ENCODE data around the gene SHB. TPM values are rescaled to one million over a fixed set of nuclear protein-coding genes. Genes with fewer than 3 reads are reported as not detected.

SHB gene
- total and polyA plus RNA-seq, 11 donors: 7.8 to 31.4 (median 21.4) TPM

DNA sequence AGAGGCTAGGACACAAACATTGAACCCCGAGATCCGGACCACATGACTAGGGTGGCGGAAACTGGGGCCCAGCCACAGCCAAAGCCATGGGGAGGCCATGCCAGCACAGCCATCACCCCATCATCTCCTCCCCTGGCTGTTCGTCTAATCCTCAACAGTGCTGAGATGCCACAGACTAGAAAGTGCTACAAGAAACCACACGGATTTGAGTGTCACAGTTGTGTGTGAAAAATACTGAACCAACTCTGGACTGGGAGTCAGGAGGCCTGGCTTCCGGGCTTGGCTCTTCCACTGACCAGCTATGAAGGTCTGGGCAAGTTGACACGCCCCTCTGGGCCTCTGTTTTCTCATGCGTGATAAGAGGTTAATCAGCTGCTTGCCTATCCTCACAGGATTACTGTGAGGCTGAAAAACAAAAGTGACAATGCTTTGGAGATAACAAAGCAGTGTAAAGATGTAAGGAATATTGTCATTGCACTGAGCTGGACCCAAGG is 38.8 kb upstream of the SHB start:
- 76 to 82% (median 78%) methylated on average over 6 to 8 of the region's 8 CpGs for WGBS, 4 donors
- intact Hi-C loops (cut with DNase I): no loop called here

DNA sequence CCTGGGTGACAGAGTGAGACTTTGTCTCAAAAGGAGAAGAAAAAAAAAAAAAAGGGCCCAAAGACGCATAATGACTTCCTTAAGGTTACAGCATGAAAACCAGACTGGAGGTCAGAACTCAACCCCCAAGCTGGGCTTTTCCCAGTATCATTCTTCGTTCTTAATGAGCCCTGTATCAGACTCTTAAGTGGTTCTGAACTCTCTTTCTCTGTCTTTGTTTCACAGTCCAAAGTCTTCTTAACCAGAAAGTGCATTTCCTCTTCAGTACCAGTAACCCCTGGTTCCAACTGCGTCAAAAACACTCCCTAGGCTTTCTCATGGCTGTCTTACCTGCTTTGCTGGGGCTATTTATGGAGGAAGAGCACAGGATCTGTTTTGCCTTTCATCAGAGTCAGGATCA is 38.4 kb upstream of the SHB start:
- intact Hi-C loops (cut with DNase I): no loop called here
- ATAC-seq: no peak
- H3K36me3 ChIP-seq: no peaks in the 10 kb centered on the region
- H3K27ac ChIP-seq: no peak overlapping the region
- no peak overlapping the region for H3K4me3 ChIP-seq
- 88 to 94% (median 92%) methylated on average over 3 of the region's 3 CpGs for WGBS, 4 donors
- TF ChIP-seq, protein P1, sequence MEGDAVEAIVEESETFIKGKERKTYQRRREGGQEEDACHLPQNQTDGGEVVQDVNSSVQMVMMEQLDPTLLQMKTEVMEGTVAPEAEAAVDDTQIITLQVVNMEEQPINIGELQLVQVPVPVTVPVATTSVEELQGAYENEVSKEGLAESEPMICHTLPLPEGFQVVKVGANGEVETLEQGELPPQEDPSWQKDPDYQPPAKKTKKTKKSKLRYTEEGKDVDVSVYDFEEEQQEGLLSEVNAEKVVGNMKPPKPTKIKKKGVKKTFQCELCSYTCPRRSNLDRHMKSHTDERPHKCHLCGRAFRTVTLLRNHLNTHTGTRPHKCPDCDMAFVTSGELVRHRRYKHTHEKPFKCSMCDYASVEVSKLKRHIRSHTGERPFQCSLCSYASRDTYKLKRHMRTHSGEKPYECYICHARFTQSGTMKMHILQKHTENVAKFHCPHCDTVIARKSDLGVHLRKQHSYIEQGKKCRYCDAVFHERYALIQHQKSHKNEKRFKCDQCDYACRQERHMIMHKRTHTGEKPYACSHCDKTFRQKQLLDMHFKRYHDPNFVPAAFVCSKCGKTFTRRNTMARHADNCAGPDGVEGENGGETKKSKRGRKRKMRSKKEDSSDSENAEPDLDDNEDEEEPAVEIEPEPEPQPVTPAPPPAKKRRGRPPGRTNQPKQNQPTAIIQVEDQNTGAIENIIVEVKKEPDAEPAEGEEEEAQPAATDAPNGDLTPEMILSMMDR (IDR thresholded peaks at IDR 0.05): no peak
- no peak for TF ChIP-seq POLR2A (IDR thresholded peaks at IDR 0.05)
- no peaks in the 10 kb centered on the region for H3K27me3 ChIP-seq
- DNase-seq: no peak
- peaks cover 0 to 6% (median 0%) of the 10 kb centered on the region in 12 donors for H3K4me1 ChIP-seq
- no peaks in the 10 kb centered on the region for H3K9me3 ChIP-seq

More for the DNA sequence above, 38.8 kb upstream of the SHB start:
- Histone ChIP-seq H3K27ac (no peak overlapping the region), H3K27me3 (no peaks in the 10 kb centered on the region), H3K36me3 (no peaks in the 10 kb centered on the region), H3K4me1 (peaks cover 0 to 6% (median 0%) of the 10 kb centered on the region in 12 donors), H3K4me3 (no peak overlapping the region), H3K9me3 (no peaks in the 10 kb centered on the region)
- TF ChIP-seq, protein P1 (IDR thresholded peaks at IDR 0.05): no peak
- TF ChIP-seq POLR2A (IDR thresholded peaks at IDR 0.05): no peak
- DNase-seq (no peak), ATAC-seq (no peak)

DNA sequence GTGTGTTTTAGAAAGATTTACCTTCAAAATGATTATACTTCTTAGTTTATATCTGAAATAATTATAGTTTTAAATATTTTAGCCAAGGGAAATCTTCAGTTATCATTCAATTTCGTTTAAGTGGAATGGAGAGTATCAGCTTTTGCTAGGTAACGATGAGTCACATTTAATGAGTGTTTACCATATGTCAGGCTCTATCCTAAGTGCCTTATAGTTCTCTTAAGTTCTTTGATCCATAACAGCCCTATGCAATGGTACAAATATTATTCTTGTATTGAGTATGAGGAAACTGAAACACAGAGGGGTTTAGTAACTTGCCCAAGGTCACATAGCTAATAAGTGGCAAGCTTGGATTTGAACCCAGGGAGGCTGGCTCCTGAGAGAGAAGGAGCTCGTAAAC is 37.5 kb upstream of the SHB start:
- intact Hi-C loops (cut with DNase I): no loop called here
- WGBS, 4 donors: 82 to 88% (median 87%) methylated on average over 3 of the region's 3 CpGs
- Histone ChIP-seq H3K27ac (no peak overlapping the region), H3K4me1 (peaks cover 0 to 6% (median 0%) of the 10 kb centered on the region in 12 donors), H3K4me3 (no peak overlapping the region), H3K27me3 (no peaks in the 10 kb centered on the region), H3K36me3 (no peaks in the 10 kb centered on the region), H3K9me3 (no peaks in the 10 kb centered on the region)
- ATAC-seq: no peak
- no peak for TF ChIP-seq POLR2A (IDR thresholded peaks at IDR 0.05)
- TF ChIP-seq, protein P1 (IDR thresholded peaks at IDR 0.05): no peak
- DNase-seq: no peak

DNA sequence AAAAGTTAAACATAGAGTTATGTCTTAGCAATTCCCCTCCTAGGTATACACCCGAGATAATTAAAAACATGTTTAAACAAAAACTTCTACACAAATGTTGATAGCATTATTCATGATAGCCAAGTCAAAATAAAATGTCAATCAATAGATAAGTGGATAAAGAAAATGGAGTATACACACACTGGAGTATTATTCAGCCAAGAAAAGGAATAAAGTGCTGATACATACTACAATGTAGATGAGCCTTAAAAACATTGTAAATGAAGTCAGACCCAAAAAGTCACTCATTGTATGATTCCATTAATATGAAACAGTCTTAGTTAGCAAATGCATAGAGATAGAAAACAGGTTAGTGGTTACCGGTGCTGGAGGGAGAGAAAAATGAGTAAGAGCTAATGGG is 34.3 kb upstream of the SHB start:
- DNase-seq (no peak), ATAC-seq (no peak)
- Histone ChIP-seq H3K36me3 (no peaks in the 10 kb centered on the region), H3K27me3 (no peaks in the 10 kb centered on the region), H3K4me3 (no peak overlapping the region), H3K4me1 (peaks cover 0 to 6% (median 0%) of the 10 kb centered on the region in 12 donors), H3K27ac (no peak overlapping the region), H3K9me3 (peaks cover 0 to 9% (median 0%) of the 10 kb centered on the region in 12 donors)
- 90 to 98% (median 96%) methylated on average over 2 of the region's 2 CpGs for WGBS, 4 donors
- TF ChIP-seq, protein P1 (IDR thresholded peaks at IDR 0.05): no peak
- TF ChIP-seq POLR2A (IDR thresholded peaks at IDR 0.05): no peak
- intact Hi-C loops (cut with DNase I): no loop called here
